ENCODE data around the gene NUP210L.

Gene NUP210L

DNA sequence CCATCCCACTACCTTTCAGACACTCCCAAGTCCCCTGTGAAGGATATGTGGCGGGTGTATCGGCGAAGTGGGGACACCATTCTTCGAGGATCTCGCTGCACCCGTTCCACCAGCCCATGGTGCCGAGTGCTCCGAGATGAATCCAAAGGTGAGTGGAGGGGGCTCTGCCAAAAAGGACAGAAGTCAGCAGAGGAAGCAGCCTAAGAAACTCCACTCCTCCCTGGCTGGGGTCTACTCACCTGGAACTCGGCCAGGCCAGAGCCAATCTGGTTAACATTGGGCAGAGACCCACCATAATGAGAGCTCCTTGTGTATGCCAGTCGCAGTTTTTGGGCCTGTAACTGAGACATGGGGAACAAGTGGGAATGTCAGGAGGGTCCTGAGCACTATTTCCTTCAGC is 200.0 kb downstream of the NUP210L start:
- TF ChIP-seq, protein P1, sequence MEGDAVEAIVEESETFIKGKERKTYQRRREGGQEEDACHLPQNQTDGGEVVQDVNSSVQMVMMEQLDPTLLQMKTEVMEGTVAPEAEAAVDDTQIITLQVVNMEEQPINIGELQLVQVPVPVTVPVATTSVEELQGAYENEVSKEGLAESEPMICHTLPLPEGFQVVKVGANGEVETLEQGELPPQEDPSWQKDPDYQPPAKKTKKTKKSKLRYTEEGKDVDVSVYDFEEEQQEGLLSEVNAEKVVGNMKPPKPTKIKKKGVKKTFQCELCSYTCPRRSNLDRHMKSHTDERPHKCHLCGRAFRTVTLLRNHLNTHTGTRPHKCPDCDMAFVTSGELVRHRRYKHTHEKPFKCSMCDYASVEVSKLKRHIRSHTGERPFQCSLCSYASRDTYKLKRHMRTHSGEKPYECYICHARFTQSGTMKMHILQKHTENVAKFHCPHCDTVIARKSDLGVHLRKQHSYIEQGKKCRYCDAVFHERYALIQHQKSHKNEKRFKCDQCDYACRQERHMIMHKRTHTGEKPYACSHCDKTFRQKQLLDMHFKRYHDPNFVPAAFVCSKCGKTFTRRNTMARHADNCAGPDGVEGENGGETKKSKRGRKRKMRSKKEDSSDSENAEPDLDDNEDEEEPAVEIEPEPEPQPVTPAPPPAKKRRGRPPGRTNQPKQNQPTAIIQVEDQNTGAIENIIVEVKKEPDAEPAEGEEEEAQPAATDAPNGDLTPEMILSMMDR (IDR thresholded peaks at IDR 0.05; ENCODE audit: control insufficient read depth, extremely low read depth, insufficient read depth) = no peak
- no peak for DNase-seq (ENCODE audit: low read depth)
- no peak overlapping the region for H3K4me3 ChIP-seq (ENCODE audit: low read depth, low read length)

DNA sequence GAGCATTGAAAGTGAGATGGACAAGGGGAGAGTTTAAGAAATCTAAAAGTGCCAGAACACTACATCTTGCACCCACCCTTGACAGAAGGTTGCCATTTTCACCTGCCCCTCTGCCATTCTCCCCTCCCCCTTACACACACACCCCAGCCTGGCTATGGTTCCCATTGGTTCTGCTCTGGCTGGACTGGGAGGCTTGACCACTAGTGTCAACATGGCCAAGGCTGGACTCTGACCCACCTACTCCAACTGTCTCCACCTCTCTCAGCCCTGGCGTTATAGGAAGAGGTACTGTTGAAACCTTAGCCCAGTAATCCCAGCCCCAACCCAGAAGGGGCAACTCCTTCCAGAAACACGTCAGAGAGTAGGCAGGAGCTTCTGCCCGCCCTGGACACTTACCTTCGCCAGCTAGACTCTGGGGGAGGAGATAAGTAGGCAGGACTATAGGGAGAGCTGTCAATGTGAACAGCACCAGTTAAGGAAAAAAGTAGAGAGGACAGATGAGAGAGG is 201.0 kb downstream of the NUP210L start:
- DNase-seq (ENCODE audit: low read depth) = no peak
- TF ChIP-seq, protein P1 (IDR thresholded peaks at IDR 0.05; ENCODE audit: control insufficient read depth, extremely low read depth, insufficient read depth) = no peak
- H3K4me3 ChIP-seq (ENCODE audit: low read depth, low read length) = no peak overlapping the region

DNA sequence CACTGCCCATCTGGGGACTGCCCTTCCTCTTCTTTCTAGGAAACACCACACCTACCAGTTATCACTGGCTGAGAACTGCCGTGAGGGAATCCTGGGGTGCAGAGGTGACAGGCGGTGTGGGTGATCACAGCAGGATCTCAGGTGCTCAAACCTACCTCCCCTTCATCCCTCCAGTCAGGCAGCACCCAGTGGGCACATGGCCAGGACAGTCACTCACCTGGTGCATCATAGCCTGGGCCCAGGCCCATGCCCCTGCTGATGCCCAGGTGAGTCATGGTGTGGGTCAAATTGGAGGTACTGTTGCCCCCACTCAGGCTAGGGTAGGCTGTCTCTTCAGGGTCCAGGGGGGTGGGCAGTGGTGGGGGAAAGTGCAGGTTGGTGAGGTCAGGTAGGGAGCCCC is 203.1 kb downstream of the NUP210L start:
- DNase-seq (ENCODE audit: low read depth) = no peak
- TF ChIP-seq, protein P1 (IDR thresholded peaks at IDR 0.05; ENCODE audit: control insufficient read depth, extremely low read depth, insufficient read depth) = no peak

DNA sequence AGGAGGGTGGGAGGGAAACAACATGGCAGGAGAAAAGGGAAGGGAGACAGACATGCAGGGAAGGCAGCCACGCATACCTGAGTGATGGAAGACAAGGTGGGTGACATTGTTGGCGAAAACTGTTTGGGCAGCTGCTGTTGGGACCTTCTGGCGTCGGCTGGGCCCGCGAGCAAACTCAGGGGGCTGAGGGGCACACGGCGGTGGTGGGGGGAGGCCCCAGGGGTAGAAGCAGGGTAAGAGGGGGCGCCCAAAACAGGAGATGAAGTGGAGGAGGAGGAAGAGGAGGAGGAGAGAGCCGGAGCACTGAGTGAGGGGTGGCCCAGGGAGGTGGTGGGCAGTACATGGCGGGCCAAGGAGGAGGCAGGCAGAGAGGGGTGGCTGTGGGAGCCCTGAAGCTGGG is 203.7 kb downstream of the NUP210L start:
- TF ChIP-seq, protein P1 (IDR thresholded peaks at IDR 0.05; ENCODE audit: control insufficient read depth, extremely low read depth, insufficient read depth) = no peak
- H3K4me3 ChIP-seq (ENCODE audit: low read depth, low read length) = no peak overlapping the region
- DNase-seq (ENCODE audit: low read depth) = no peak

More for the DNA sequence above, 203.1 kb downstream of the NUP210L start:
- no peak overlapping the region for H3K4me3 ChIP-seq (ENCODE audit: low read depth, low read length)

DNA sequence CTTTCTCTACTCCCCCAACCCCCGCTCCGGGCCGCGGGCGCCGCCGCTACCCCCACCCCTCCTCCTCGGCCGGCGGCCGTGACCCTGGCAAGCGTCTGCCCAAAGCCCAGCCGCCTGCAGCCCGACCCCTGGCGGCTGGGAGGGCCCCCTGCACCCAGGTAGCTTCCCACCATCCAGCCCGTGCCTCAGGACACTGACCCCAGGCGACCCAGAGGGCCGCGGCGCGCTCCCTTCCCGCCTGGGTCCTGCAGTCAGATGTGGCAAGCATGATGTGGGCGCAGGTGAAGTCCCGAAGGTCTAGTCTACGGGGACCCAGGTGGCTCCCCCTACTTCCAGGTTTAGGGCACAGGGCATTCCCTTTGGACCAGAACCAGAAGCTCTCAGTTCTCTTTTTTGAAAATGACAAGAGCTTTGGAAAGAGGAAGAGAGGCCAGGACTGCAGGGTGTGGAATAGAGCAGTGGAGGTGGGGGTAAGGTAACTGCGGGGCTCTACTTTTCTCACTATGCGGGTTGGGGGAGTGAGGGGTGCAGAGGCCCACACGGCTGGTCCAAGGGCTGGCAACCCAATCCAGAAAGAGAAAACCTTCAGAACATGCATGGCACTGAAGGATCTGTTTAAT is 208.1 kb downstream of the NUP210L start, which contains the start of gene DENND4B:
Gene DENND4B, minus strand, starts transcription at position 97 of the 620 bp plus-strand sequence. CDS start 2,344 bp downstream, outside the sequence.
- H3K4me3 ChIP-seq (ENCODE audit: low read depth, low read length) = peak within 1 kb of the TSS; percentile 80
- TF ChIP-seq, protein P1 (IDR thresholded peaks at IDR 0.05; ENCODE audit: control insufficient read depth, extremely low read depth, insufficient read depth) = peak; percentile 93
- DNase-seq (ENCODE audit: low read depth) = no peak

DNA sequence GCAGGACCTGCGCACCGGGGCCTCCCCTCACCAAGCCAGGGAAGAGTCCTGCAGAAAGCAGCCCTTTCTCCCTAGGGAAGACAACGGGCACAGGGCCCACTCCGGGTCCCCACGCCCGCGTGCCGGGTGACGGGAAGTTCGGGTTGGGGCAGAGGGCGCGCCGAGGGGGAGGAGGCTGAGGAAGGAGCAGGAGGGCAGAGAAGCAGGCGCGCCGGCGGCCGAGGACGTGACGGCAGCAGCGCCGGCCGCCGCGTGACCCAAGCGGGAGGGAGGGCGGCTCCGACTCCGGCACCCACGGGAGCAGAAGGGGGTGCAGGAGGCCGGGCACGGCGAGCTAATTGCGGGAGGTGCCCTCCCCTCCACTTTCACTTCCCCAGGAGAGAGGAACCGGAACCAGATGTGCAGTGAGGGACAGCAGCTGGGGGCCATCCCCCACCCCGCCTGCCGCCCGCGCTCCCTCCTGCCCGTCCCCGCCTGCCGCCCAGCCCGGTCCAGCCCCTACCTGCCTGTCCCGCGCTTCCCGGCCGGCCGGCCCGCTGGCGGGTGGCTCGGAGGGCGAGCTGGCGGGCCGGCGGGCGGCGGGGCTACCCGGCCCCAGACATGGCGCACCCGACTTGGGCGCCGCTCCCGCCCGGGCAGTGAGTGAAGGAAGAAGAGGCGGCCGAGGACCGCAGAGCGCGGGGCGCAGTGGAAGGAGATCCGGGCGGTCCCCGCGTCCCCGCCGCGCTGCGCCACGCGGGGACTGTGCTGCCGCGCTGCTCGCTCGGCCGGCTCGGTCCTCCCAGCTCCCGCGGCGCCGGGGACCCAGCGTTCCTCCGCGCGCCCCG is 208.9 kb downstream of the NUP210L start:
- H3K4me3 ChIP-seq (ENCODE audit: low read depth, low read length) = peak overlapping the region; percentile 80
- DNase-seq (ENCODE audit: low read depth) = no peak

More for the DNA sequence above, 208.9 kb downstream of the NUP210L start:
- TF ChIP-seq, protein P1 (IDR thresholded peaks at IDR 0.05; ENCODE audit: control insufficient read depth, extremely low read depth, insufficient read depth) = no peak

Data from LNCaP clone FGC (cell line).